SK-N-SH treated with all-trans-retinoic acid at 6 μM for 48 hours (cell line): ENCODE data around the gene GAREM1.

Experiments
- ATAC-seq: fragments of 200-7000 bp; cut with Tn5 transposase; 3 replicates; pipeline ENCODE4 v1.9.1; 2020; ENCODE audit warnings: mild to moderate bottlenecking, moderate library complexity
- ARNTL ChIP-seq: fragments of 450-650 bp; formaldehyde crosslinking; IDR thresholded peaks from 2 replicates; pipeline ENCODE4 v1.5.0; 2020; ENCODE audit warnings: low read depth, mild to moderate bottlenecking, moderate library complexity, borderline replicate concordance
- BACH2 ChIP-seq: fragments of 250-450 bp; sonication (Bioruptor Pico); IDR thresholded peaks from 2 replicates; pipeline ENCODE4 v1.9.0; 2021; ENCODE audit warnings: mild to moderate bottlenecking, borderline replicate concordance
- CSDC2 ChIP-seq: fragments of 250-450 bp; sonication (Bioruptor Pico); IDR thresholded peaks from 2 replicates; pipeline ENCODE4 v1.5.0; 2020; ENCODE audit warnings: mild to moderate bottlenecking, moderate library complexity
- ISL1 ChIP-seq: fragments of 250-450 bp; sonication (Bioruptor Pico); IDR thresholded peaks from 2 replicates; pipeline ENCODE4 v2.1.2; 2022; ENCODE audit warnings: mild to moderate bottlenecking, moderate library complexity
- OSR1 ChIP-seq: fragments of 250-450 bp; sonication (Bioruptor Pico); IDR thresholded peaks from 2 replicates; pipeline ENCODE4 v1.8.0; 2022; ENCODE audit warnings: moderate library complexity, mild to moderate bottlenecking, inconsistent platforms
- POU6F1 ChIP-seq: fragments of 250-450 bp; sonication (Bioruptor Pico); IDR thresholded peaks from 2 replicates; pipeline ENCODE4 v1.8.0; 2021; ENCODE audit warnings: low read depth, mild to moderate bottlenecking, moderate library complexity, borderline replicate concordance
- PPARA ChIP-seq: fragments of 250-450 bp; sonication (Bioruptor Pico); IDR thresholded peaks from 2 replicates; pipeline ENCODE4 v1.5.0; 2020; ENCODE audit warnings: mild to moderate bottlenecking, borderline replicate concordance
- RARB ChIP-seq: fragments of 250-450 bp; sonication (Bioruptor Pico); IDR thresholded peaks from 2 replicates; pipeline ENCODE4 v1.8.0; 2021; ENCODE audit warnings: mild to moderate bottlenecking, moderate library complexity
- SNAI2 ChIP-seq: fragments of 250-450 bp; sonication (Bioruptor Pico); IDR thresholded peaks from 2 replicates; pipeline ENCODE4 v1.5.0; 2020; ENCODE audit warnings: mild to moderate bottlenecking, moderate library complexity
- TOX ChIP-seq: fragments of 250-450 bp; sonication (Bioruptor Pico); IDR thresholded peaks from 2 replicates; pipeline ENCODE4 v1.8.0; 2021; ENCODE audit warnings: mild to moderate bottlenecking, moderate library complexity, borderline replicate concordance
- TSHZ2 ChIP-seq: fragments of 250-450 bp; sonication (Bioruptor Pico); IDR thresholded peaks from 2 replicates; pipeline ENCODE4 v1.5.0; 2020; ENCODE audit warnings: mild to moderate bottlenecking, moderate library complexity
- ZC3H10 ChIP-seq: fragments of 250-450 bp; sonication (Bioruptor Pico); IDR thresholded peaks from 2 replicates; pipeline ENCODE4 v1.5.1; 2021; ENCODE audit warnings: mild to moderate bottlenecking, moderate library complexity
- ZFP3 ChIP-seq: fragments of 250-450 bp; sonication (Bioruptor Pico); IDR thresholded peaks from 2 replicates; pipeline ENCODE4 v1.5.0; 2020; ENCODE audit warnings: mild to moderate bottlenecking, moderate library complexity
- ZFP30 ChIP-seq: fragments of 450-650 bp; formaldehyde crosslinking; IDR thresholded peaks from 2 replicates; pipeline ENCODE4 v1.5.0; 2022; ENCODE audit warnings: mild to moderate bottlenecking, moderate library complexity
- ZNF70 ChIP-seq: fragments of 450-650 bp; formaldehyde crosslinking; IDR thresholded peaks from 2 replicates; pipeline ENCODE4 v1.5.0; 2020; ENCODE audit warnings: mild to moderate bottlenecking, moderate library complexity
- ZNF8 ChIP-seq: fragments of 450-650 bp; formaldehyde crosslinking; IDR thresholded peaks from 2 replicates; pipeline ENCODE4 v1.5.0; 2020; ENCODE audit warnings: mild to moderate bottlenecking, moderate library complexity
- TF ChIP-seq, protein P1 (sequence below): fragments of 250-450 bp; sonication (Bioruptor Pico); IDR thresholded peaks from 2 replicates; pipeline ENCODE4 v1.5.1; 2021; ENCODE audit warnings: mild to moderate bottlenecking, moderate library complexity
- TF ChIP-seq, protein P2 (sequence below): fragments of 250-450 bp; sonication (Bioruptor Pico); IDR thresholded peaks from 2 replicates; pipeline ENCODE4 v1.8.0; 2020; ENCODE audit warnings: mild to moderate bottlenecking, moderate library complexity, borderline replicate concordance
- TF ChIP-seq, protein P3 (sequence below): fragments of 250-450 bp; sonication (Bioruptor Pico); IDR thresholded peaks from 2 replicates; pipeline ENCODE4 v1.5.1; 2020; ENCODE audit warnings: low read depth, mild to moderate bottlenecking, moderate library complexity

Gene GAREM1

GRCh38 chr18:32326450-32327308 lies 144.0 kb downstream of the GAREM1 start:
- no peak for TF ChIP-seq ISL1
- no peak for TF ChIP-seq ZFP3 (CRISPR knock-in tag)
- no peak for TF ChIP-seq ZFP30 (CRISPR knock-in tag)
- TF ChIP-seq, protein P1, sequence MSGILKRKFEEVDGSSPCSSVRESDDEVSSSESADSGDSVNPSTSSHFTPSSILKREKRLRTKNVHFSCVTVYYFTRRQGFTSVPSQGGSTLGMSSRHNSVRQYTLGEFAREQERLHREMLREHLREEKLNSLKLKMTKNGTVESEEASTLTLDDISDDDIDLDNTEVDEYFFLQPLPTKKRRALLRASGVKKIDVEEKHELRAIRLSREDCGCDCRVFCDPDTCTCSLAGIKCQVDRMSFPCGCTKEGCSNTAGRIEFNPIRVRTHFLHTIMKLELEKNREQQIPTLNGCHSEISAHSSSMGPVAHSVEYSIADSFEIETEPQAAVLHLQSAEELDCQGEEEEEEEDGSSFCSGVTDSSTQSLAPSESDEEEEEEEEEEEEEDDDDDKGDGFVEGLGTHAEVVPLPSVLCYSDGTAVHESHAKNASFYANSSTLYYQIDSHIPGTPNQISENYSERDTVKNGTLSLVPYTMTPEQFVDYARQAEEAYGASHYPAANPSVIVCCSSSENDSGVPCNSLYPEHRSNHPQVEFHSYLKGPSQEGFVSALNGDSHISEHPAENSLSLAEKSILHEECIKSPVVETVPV, result no peak
- TF ChIP-seq RARB, result no peak
- no peak for TF ChIP-seq ZC3H10 (CRISPR knock-in tag)
- TF ChIP-seq CSDC2 (CRISPR knock-in tag), result no peak
- TF ChIP-seq, protein P2, sequence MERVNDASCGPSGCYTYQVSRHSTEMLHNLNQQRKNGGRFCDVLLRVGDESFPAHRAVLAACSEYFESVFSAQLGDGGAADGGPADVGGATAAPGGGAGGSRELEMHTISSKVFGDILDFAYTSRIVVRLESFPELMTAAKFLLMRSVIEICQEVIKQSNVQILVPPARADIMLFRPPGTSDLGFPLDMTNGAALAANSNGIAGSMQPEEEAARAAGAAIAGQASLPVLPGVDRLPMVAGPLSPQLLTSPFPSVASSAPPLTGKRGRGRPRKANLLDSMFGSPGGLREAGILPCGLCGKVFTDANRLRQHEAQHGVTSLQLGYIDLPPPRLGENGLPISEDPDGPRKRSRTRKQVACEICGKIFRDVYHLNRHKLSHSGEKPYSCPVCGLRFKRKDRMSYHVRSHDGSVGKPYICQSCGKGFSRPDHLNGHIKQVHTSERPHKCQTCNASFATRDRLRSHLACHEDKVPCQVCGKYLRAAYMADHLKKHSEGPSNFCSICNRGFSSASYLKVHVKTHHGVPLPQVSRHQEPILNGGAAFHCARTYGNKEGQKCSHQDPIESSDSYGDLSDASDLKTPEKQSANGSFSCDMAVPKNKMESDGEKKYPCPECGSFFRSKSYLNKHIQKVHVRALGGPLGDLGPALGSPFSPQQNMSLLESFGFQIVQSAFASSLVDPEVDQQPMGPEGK (CRISPR knock-in tag), result no peak
- no peak for TF ChIP-seq ZNF8 (CRISPR knock-in tag)
- no peak for TF ChIP-seq PPARA
- TF ChIP-seq OSR1, result no peak
- TF ChIP-seq, all 23 proteins: peak for 0
- ATAC-seq, result no peak

GRCh38 chr18:32324181-32324580 lies 146.5 kb downstream of the GAREM1 start:
- TF ChIP-seq ZC3H10 (CRISPR knock-in tag) (no peak), ZNF8 (CRISPR knock-in tag) (no peak), ZNF70 (CRISPR knock-in tag) (no peak), TSHZ2 (CRISPR knock-in tag) (no peak), TOX (CRISPR knock-in tag) (no peak), CSDC2 (CRISPR knock-in tag) (no peak), SNAI2 (CRISPR knock-in tag) (no peak), BACH2 (no peak), ZFP3 (CRISPR knock-in tag) (no peak), RARB (no peak), OSR1 (no peak), POU6F1 (CRISPR knock-in tag) (no peak), ARNTL (CRISPR knock-in tag) (no peak)
- TF ChIP-seq, protein P2 (CRISPR knock-in tag), result no peak
- TF ChIP-seq, protein P3, sequence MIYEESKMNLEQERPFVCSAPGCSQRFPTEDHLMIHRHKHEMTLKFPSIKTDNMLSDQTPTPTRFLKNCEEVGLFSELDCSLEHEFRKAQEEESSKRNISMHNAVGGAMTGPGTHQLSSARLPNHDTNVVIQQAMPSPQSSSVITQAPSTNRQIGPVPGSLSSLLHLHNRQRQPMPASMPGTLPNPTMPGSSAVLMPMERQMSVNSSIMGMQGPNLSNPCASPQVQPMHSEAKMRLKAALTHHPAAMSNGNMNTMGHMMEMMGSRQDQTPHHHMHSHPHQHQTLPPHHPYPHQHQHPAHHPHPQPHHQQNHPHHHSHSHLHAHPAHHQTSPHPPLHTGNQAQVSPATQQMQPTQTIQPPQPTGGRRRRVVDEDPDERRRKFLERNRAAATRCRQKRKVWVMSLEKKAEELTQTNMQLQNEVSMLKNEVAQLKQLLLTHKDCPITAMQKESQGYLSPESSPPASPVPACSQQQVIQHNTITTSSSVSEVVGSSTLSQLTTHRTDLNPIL (CRISPR knock-in tag), result no peak

More at GRCh38 chr18:32324181-32324580, 146.5 kb downstream of the GAREM1 start:
- ATAC-seq, result no peak
